DND-41 (cell line): ENCODE data around the gene LIMD2.

Source experiments
- ATAC-seq: fragments of 200-7000 bp; cut with Tn5 transposase; 3 replicates; pipeline ENCODE4 v1.9.1; 2021; ENCODE audit warnings: low read depth; ENCODE audit not compliant: insufficient read depth
- DNase-seq: peaks from one replicate; pipeline ENCODE4 v3.0.0-alpha.2; 2020
- H2AFZ ChIP-seq: 2 replicates; pipeline ENCODE4 v1.6.0; 2012; ENCODE audit warnings: low read depth, low read length
- H3K27ac ChIP-seq: 2 replicates; pipeline ENCODE4 v1.5.1; 2012; ENCODE audit warnings: low read length, inconsistent platforms
- H3K27me3 ChIP-seq: fragments of 200-600 bp; sonication (generic); 2 replicates; pipeline ENCODE4 v1.6.0; 2012; ENCODE audit warnings: low read length, mild to moderate bottlenecking, inconsistent platforms; ENCODE audit not compliant: insufficient read depth, poor library complexity
- H3K36me3 ChIP-seq: 2 replicates; pipeline ENCODE4 v1.5.1; 2012; ENCODE audit warnings: low read length, inconsistent platforms; ENCODE audit not compliant: insufficient read depth
- H3K4me1 ChIP-seq: 2 replicates; pipeline ENCODE4 v1.5.1; 2012; ENCODE audit warnings: mild to moderate bottlenecking, low read length; ENCODE audit not compliant: insufficient read depth
- H3K4me2 ChIP-seq: 2 replicates; pipeline ENCODE4 v1.6.0; 2012; ENCODE audit warnings: mild to moderate bottlenecking, moderate library complexity, low read length, inconsistent platforms; ENCODE audit not compliant: insufficient read depth
- H3K4me3 ChIP-seq, 2 experiments: fragments of 200-600 bp in 1 of 2; shearing (Covaris generic) in 1 of 2; 2 replicates each; pipeline ENCODE4 v1.5.1; 2012 to 2016; ENCODE audit warnings: inconsistent platforms in 2 of 2, low read length in 2 of 2, mild to moderate bottlenecking in 2 of 2, low read depth in 1 of 2, moderate library complexity in 1 of 2
- H3K79me2 ChIP-seq: 2 replicates; pipeline ENCODE4 v1.6.0; 2012; ENCODE audit warnings: low read length, inconsistent platforms; ENCODE audit not compliant: insufficient read depth
- H3K9ac ChIP-seq: 2 replicates; pipeline ENCODE4 v1.6.0; 2012; ENCODE audit warnings: low read depth, mild to moderate bottlenecking, inconsistent platforms, low read length, moderate library complexity
- H3K9me3 ChIP-seq: 2 replicates; pipeline ENCODE4 v1.5.1; 2012; ENCODE audit warnings: low read length, moderate library complexity, mild to moderate bottlenecking, inconsistent platforms; ENCODE audit not compliant: insufficient read depth, severe bottlenecking
- H4K20me1 ChIP-seq: 2 replicates; pipeline ENCODE4 v1.6.0; 2012; ENCODE audit warnings: low read length; ENCODE audit not compliant: insufficient read depth
- CTCF ChIP-seq: IDR thresholded peaks from 2 replicates; pipeline ENCODE4 v1.5.1; 2012; ENCODE audit warnings: borderline replicate concordance, low read length, moderate library complexity, mild to moderate bottlenecking; ENCODE audit not compliant: poor library complexity, severe bottlenecking; ENCODE audit errors: extremely low read depth
- EZH2 ChIP-seq: IDR thresholded peaks from 3 replicates; pipeline ENCODE4 v1.6.1; 2012; ENCODE audit warnings: borderline replicate concordance, low read depth, mild to moderate bottlenecking, moderate library complexity, low read length, inconsistent platforms; ENCODE audit not compliant: severe bottlenecking

Gene LIMD2

GRCh38 chr17:63704836-63705235 lies 4.9 kb upstream of the LIMD2 start:
- Histone ChIP-seq H3K9ac (no peak overlapping the region), H3K9me3 (no peaks in the 10 kb centered on the region), H3K36me3 (peaks cover 54% of the 10 kb centered on the region), H3K4me2 (no peak overlapping the region), H3K4me3 (no peak overlapping the region), H4K20me1 (peaks cover 14% of the 10 kb centered on the region), H3K4me1 (peaks cover 17% of the 10 kb centered on the region), H3K27me3 (no peaks in the 10 kb centered on the region), H2AFZ (no peak overlapping the region), H3K79me2 (no peaks in the 10 kb centered on the region), H3K27ac (no peak overlapping the region)
- TF ChIP-seq EZH2 (no peak), CTCF (no peak)
- ATAC-seq (no peak), DNase-seq (no peak)

- Histone ChIP-seq H3K4me1 (peaks cover 17% of the 10 kb centered on the region), H3K9ac (no peak overlapping the region), H3K27ac (no peak overlapping the region), H3K79me2 (no peaks in the 10 kb centered on the region), H2AFZ (no peak overlapping the region), H3K4me2 (no peak overlapping the region), H3K4me3 (no peak overlapping the region), H3K9me3 (no peaks in the 10 kb centered on the region), H3K36me3 (peaks cover 48% of the 10 kb centered on the region), H4K20me1 (peaks cover 14% of the 10 kb centered on the region), H3K27me3 (no peaks in the 10 kb centered on the region)
- TF ChIP-seq CTCF = no peak
- no peak for TF ChIP-seq EZH2
- DNase-seq = no peak
- ATAC-seq = no peak
These were observed 4.3 kb upstream of the LIMD2 start for GRCh38 chr17:63704259-63704576.

GRCh38 chr17:63703556-63704258 lies 3.8 kb upstream of the LIMD2 start:
- peaks cover 4% of the 10 kb centered on the region for H3K79me2 ChIP-seq
- TF ChIP-seq CTCF = no peak
- TF ChIP-seq EZH2 = no peak
- H3K27me3 ChIP-seq = no peaks in the 10 kb centered on the region
- H3K9ac ChIP-seq = no peak overlapping the region
- no peak overlapping the region for H3K4me3 ChIP-seq
- H3K27ac ChIP-seq = no peak overlapping the region
- H2AFZ ChIP-seq = no peak overlapping the region
- H3K4me2 ChIP-seq = no peak overlapping the region
- peaks cover 46% of the 10 kb centered on the region for H3K36me3 ChIP-seq
- H4K20me1 ChIP-seq = peaks cover 19% of the 10 kb centered on the region
- DNase-seq (no peak), ATAC-seq (no peak)
- H3K4me1 ChIP-seq = peaks cover 23% of the 10 kb centered on the region
- H3K9me3 ChIP-seq = no peaks in the 10 kb centered on the region

GRCh38 chr17:63703029-63703428 lies 3.1 kb upstream of the LIMD2 start:
- no peak overlapping the region for H3K4me3 ChIP-seq

More at GRCh38 chr17:63703029-63703428, 3.1 kb upstream of the LIMD2 start:
- Histone ChIP-seq H3K9me3 (no peaks in the 10 kb centered on the region), H3K27ac (no peak overlapping the region), H3K4me2 (no peak overlapping the region), H3K4me1 (peaks cover 29% of the 10 kb centered on the region), H3K9ac (no peak overlapping the region), H3K27me3 (no peaks in the 10 kb centered on the region), H3K79me2 (peaks cover 11% of the 10 kb centered on the region), H4K20me1 (peaks cover 25% of the 10 kb centered on the region), H2AFZ (no peak overlapping the region), H3K36me3 (peaks cover 48% of the 10 kb centered on the region)
- DNase-seq (no peak), ATAC-seq (no peak)
- TF ChIP-seq EZH2 = no peak
- TF ChIP-seq CTCF = no peak
